ENCODE measurements around the gene P4HA2.

GRCh38 chr5:132234684-132235062, 7.0 kb upstream of the P4HA2 start:
- no peak for TF ChIP-seq POLR2A (IDR thresholded peaks at IDR 0.05)
- no peak for TF ChIP-seq CTCF (IDR thresholded peaks at IDR 0.05)
